ENCODE data around the gene BLOC1S5. TPM values are rescaled to one million over a fixed set of nuclear protein-coding genes. Genes with fewer than 3 reads are reported as not detected.

BLOC1S5 gene
- total and polyA plus RNA-seq, 2 donors (not counting 3 experiments of a cell fraction or from before 2014, with no cell fraction given), result 3.9 to 19.1 TPM

DNA sequence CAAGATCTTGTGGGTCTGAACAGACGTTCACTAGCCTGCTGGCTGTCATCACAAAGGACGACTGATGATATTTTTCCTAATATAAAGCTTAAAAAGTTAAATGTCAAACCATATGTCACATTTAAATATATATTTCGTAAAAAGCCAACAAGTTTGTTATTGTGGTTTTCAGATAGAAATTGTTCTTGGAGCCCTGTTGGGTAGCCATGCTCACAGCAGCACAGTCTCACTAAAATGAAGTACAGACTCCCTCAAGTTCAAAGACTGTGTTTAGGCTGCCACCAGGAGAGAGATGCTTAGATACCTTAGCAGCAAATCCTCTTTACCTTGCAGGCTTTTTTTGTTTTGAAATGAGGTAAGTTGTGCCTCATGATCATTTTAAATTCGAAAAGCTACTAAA, 20.4 kb upstream of the BLOC1S5 start:
- peak overlapping the region; percentile 93 for H3K27ac ChIP-seq (ENCODE audit: insufficient read depth, low read depth, low read length)
- TSS peak; percentile 7 for BruUV-seq (replicated peaks)
- no peak overlapping the region for H2AFZ ChIP-seq (ENCODE audit: low read depth, low read length)
- H4K20me1 ChIP-seq (replicated peaks; ENCODE audit: control insufficient read depth, extremely low read depth, insufficient read depth, low read length), result no peaks in the 10 kb centered on the region
- H3K4me3 ChIP-seq (replicated peaks in 1 of 3; ENCODE audit: insufficient read depth in 1 of 3, low read depth in 1 of 3, low read length in 3 of 3), result no peak overlapping the region
- peaks cover 28% of the 10 kb centered on the region for H3K79me2 ChIP-seq (ENCODE audit: control insufficient read depth, insufficient read depth, low read length)
- no peaks in the 10 kb centered on the region for H3K9me1 ChIP-seq (replicated peaks; ENCODE audit: control insufficient read depth, extremely low read depth, insufficient read depth, low read length)
- DNase-seq (ENCODE audit: low read depth, low spot score) (no peak), FAIRE-seq (no peak)
- H3K9me3 ChIP-seq (replicated peaks; ENCODE audit: control insufficient read depth, insufficient read depth, low read length), result no peaks in the 10 kb centered on the region
- H3K36me3 ChIP-seq (ENCODE audit: control insufficient read depth in 2 of 2, extremely low read depth in 1 of 2, insufficient read depth in 2 of 2, low read length in 2 of 2), result peaks cover 5 to 8% of the 10 kb centered on the region in 2 experiments
- ChIA-PET POLR2A (interaction anchor here (0.7 to 1.2 kb wide), 2 partner anchors 21 to 24 kb away, joined by 4 to 5 read pairs; partner anchors contain the start of gene BLOC1S5), CTCF (interaction anchor here (1.2 to 2.0 kb wide), 7 partner anchors 9 to 362 kb away, joined by 4 to 9 read pairs (median 5); partner anchors contain the start of genes BLOC1S5 and EEF1E1)
- peak overlapping the region; percentile 50 for H3K4me2 ChIP-seq (ENCODE audit: insufficient read depth, low read length)
- dilution Hi-C loops (cut with MboI; ENCODE audit: extremely low pct_ligation_motif_present, low sequenced_read_pairs), result no loop called here
- peak overlapping the region; percentile 76 for H3K9ac ChIP-seq (replicated peaks; ENCODE audit: extremely low read depth, insufficient read depth, low read length)
- intact Hi-C loops (cut with micrococcal nuclease), result loop anchor here (5.0 kb wide), 1 partner anchor 352 kb away; no protein-coding TSS in a partner anchor
- peaks cover 60% of the 10 kb centered on the region for H3K4me1 ChIP-seq (ENCODE audit: control insufficient read depth, extremely low read depth, insufficient read depth, low read length)
- TF ChIP-seq POLR2A (IDR thresholded peaks at IDR 0.05; ENCODE audit: low read depth, low read length), result no peak
- TF ChIP-seq POLR2AphosphoS5 (IDR thresholded peaks at IDR 0.05; ENCODE audit: insufficient read depth, low read depth, low read length), result no peak
- TF ChIP-seq MYC (IDR thresholded peaks at IDR 0.05; ENCODE audit: low read depth, low read length), result no peak
- no peak for TF ChIP-seq GATA2 (IDR thresholded peaks at IDR 0.05; ENCODE audit: insufficient read depth, insufficient read length, low read depth, low read length)
- TF ChIP-seq, protein P1, sequence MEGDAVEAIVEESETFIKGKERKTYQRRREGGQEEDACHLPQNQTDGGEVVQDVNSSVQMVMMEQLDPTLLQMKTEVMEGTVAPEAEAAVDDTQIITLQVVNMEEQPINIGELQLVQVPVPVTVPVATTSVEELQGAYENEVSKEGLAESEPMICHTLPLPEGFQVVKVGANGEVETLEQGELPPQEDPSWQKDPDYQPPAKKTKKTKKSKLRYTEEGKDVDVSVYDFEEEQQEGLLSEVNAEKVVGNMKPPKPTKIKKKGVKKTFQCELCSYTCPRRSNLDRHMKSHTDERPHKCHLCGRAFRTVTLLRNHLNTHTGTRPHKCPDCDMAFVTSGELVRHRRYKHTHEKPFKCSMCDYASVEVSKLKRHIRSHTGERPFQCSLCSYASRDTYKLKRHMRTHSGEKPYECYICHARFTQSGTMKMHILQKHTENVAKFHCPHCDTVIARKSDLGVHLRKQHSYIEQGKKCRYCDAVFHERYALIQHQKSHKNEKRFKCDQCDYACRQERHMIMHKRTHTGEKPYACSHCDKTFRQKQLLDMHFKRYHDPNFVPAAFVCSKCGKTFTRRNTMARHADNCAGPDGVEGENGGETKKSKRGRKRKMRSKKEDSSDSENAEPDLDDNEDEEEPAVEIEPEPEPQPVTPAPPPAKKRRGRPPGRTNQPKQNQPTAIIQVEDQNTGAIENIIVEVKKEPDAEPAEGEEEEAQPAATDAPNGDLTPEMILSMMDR (IDR thresholded peaks at IDR 0.05; ENCODE audit: extremely low read depth in 1 of 2, insufficient read depth in 1 of 2, low read depth in 1 of 2, low read length in 2 of 2), result no peak
- no peak for TF ChIP-seq JUN (IDR thresholded peaks at IDR 0.05; ENCODE audit: borderline replicate concordance, insufficient read depth, insufficient read length, low read depth)
- TF ChIP-seq EZH2 (IDR thresholded peaks at IDR 0.05; ENCODE audit: borderline replicate concordance, low read depth, low read length, severe bottlenecking), result no peak
- no peak for TF ChIP-seq FOS (IDR thresholded peaks at IDR 0.05; ENCODE audit: borderline replicate concordance, insufficient read depth, low read length)
- TF ChIP-seq, protein P2, sequence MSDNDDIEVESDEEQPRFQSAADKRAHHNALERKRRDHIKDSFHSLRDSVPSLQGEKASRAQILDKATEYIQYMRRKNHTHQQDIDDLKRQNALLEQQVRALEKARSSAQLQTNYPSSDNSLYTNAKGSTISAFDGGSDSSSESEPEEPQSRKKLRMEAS (IDR thresholded peaks at IDR 0.05; ENCODE audit: insufficient read depth, insufficient read length), result no peak
- H3K27me3 ChIP-seq (ENCODE audit: control insufficient read depth in 2 of 2, insufficient read depth in 2 of 2, low read length in 2 of 2), result no peaks in the 10 kb centered on the region

Data from endothelial cell of umbilical vein (primary cell).